ENCODE data around the gene RPS6KB2.

DNA sequence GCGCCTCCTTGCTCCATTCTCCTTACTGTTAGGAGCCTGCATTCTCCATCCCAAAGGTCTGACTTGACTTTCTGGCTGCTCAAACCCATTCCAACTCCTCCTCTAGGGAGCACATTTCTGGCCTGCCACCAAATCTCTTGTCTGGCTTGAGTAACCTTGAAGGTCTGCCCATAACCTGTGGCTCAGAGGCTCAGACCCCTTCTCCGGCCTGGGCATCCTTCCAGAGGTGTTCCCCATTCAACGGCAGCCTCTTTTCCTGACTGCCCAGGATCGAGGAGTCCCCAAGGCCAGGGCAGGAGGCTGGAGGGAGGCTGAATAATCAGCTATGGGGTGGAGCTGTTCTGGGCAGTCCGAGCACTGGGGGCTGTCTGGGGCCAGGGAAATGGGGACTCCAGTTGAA is 34.3 kb upstream of the RPS6KB2 start:
- TF ChIP-seq POLR2A (IDR thresholded peaks at IDR 0.05; ENCODE audit: low read depth, low read length) (no peak), CHD1 (IDR thresholded peaks at IDR 0.05; ENCODE audit: low read depth, low read length) (no peak), RAD21 (IDR thresholded peaks at IDR 0.05; ENCODE audit: low read length) (no peak), BHLHE40 (IDR thresholded peaks at IDR 0.05; ENCODE audit: low read depth, low read length) (no peak), MXI1 (IDR thresholded peaks at IDR 0.05; ENCODE audit: borderline replicate concordance, low read depth, low read length) (no peak), FOS (IDR thresholded peaks at IDR 0.05; ENCODE audit: low read depth, low read length) (no peak)
- TF ChIP-seq, protein P1, sequence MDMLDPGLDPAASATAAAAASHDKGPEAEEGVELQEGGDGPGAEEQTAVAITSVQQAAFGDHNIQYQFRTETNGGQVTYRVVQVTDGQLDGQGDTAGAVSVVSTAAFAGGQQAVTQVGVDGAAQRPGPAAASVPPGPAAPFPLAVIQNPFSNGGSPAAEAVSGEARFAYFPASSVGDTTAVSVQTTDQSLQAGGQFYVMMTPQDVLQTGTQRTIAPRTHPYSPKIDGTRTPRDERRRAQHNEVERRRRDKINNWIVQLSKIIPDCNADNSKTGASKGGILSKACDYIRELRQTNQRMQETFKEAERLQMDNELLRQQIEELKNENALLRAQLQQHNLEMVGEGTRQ (IDR thresholded peaks at IDR 0.05; ENCODE audit: low read depth, low read length): no peak
- TF ChIP-seq, protein P2, sequence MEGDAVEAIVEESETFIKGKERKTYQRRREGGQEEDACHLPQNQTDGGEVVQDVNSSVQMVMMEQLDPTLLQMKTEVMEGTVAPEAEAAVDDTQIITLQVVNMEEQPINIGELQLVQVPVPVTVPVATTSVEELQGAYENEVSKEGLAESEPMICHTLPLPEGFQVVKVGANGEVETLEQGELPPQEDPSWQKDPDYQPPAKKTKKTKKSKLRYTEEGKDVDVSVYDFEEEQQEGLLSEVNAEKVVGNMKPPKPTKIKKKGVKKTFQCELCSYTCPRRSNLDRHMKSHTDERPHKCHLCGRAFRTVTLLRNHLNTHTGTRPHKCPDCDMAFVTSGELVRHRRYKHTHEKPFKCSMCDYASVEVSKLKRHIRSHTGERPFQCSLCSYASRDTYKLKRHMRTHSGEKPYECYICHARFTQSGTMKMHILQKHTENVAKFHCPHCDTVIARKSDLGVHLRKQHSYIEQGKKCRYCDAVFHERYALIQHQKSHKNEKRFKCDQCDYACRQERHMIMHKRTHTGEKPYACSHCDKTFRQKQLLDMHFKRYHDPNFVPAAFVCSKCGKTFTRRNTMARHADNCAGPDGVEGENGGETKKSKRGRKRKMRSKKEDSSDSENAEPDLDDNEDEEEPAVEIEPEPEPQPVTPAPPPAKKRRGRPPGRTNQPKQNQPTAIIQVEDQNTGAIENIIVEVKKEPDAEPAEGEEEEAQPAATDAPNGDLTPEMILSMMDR (conservative IDR thresholded peaks at IDR 0.05; ENCODE audit: low read depth, low read length): no peak
